ENCODE data around the gene LMAN1L.
A peak's percentile ranks its signal among the peaks of the same experiment; 100 is the strongest.

The LMAN1L gene

DNA sequence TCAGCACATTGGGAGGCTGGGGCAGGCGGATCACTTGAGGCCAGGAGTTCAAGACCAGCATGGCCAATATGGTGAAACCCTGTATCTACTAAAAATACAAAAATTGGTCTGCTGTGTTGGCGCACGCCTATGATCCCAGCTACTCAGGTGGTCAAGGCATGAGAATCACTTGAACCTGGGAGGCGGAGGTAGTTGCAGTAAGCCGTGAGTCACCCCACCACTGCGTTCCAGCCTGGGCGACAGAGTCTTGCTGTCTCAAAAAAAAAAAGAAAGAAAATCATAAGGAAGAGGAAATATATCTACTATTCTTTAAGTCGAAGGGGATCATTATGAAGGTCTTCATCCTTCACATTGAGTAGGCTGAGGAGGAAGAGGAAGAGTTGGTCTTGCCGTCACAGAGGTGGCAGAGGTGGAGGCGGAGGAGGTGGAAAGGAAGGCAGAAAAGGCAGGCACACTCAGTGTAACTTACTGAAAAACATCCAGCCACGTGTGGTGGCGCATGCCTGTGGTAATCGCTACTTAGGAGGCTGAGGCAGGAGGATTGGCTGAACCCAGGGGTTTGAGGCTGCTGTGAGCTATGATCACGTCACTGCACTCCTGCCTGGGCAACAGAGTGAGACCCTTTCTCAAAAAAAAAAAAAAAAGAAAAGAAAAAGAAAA, 16.5 kb upstream of the LMAN1L start:
- no peaks in the 10 kb centered on the region for H3F3A ChIP-seq (ENCODE audit: insufficient read depth, low read length)
- no peak overlapping the region for H3K9ac ChIP-seq (ENCODE audit: low read length)
- no peaks in the 10 kb centered on the region for H3K9me2 ChIP-seq (ENCODE audit: low read depth, low read length)
- H3K36me3 ChIP-seq (ENCODE audit: insufficient read depth, low read length): peaks cover 69% of the 10 kb centered on the region
- H3K4me3 ChIP-seq (ENCODE audit: low read depth, low read length, poor library complexity, severe bottlenecking): no peak overlapping the region
- H3K4me1 ChIP-seq (ENCODE audit: insufficient read depth, low read length, severe bottlenecking): peaks cover 99% of the 10 kb centered on the region
- no peak overlapping the region for H3K4me2 ChIP-seq (ENCODE audit: low read length)
- H3K27me3 ChIP-seq (ENCODE audit: insufficient read depth, low read length): no peaks in the 10 kb centered on the region
- H3K79me2 ChIP-seq (ENCODE audit: insufficient read depth, low read length): peaks cover 52% of the 10 kb centered on the region
- H4K20me1 ChIP-seq (ENCODE audit: insufficient read depth, low read length): no peaks in the 10 kb centered on the region
- TF ChIP-seq, protein P1, sequence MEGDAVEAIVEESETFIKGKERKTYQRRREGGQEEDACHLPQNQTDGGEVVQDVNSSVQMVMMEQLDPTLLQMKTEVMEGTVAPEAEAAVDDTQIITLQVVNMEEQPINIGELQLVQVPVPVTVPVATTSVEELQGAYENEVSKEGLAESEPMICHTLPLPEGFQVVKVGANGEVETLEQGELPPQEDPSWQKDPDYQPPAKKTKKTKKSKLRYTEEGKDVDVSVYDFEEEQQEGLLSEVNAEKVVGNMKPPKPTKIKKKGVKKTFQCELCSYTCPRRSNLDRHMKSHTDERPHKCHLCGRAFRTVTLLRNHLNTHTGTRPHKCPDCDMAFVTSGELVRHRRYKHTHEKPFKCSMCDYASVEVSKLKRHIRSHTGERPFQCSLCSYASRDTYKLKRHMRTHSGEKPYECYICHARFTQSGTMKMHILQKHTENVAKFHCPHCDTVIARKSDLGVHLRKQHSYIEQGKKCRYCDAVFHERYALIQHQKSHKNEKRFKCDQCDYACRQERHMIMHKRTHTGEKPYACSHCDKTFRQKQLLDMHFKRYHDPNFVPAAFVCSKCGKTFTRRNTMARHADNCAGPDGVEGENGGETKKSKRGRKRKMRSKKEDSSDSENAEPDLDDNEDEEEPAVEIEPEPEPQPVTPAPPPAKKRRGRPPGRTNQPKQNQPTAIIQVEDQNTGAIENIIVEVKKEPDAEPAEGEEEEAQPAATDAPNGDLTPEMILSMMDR (IDR thresholded peaks at IDR 0.05; ENCODE audit: low read length): no peak
- TF ChIP-seq EZH2 (IDR thresholded peaks at IDR 0.05; ENCODE audit: borderline replicate concordance, low read length): no peak
- H2AFZ ChIP-seq (ENCODE audit: low read length): no peak overlapping the region
- peak overlapping the region; percentile 48 for H3K27ac ChIP-seq (ENCODE audit: low read depth, low read length, poor library complexity, severe bottlenecking)
- H3K9me3 ChIP-seq (ENCODE audit: low read length): no peaks in the 10 kb centered on the region

DNA sequence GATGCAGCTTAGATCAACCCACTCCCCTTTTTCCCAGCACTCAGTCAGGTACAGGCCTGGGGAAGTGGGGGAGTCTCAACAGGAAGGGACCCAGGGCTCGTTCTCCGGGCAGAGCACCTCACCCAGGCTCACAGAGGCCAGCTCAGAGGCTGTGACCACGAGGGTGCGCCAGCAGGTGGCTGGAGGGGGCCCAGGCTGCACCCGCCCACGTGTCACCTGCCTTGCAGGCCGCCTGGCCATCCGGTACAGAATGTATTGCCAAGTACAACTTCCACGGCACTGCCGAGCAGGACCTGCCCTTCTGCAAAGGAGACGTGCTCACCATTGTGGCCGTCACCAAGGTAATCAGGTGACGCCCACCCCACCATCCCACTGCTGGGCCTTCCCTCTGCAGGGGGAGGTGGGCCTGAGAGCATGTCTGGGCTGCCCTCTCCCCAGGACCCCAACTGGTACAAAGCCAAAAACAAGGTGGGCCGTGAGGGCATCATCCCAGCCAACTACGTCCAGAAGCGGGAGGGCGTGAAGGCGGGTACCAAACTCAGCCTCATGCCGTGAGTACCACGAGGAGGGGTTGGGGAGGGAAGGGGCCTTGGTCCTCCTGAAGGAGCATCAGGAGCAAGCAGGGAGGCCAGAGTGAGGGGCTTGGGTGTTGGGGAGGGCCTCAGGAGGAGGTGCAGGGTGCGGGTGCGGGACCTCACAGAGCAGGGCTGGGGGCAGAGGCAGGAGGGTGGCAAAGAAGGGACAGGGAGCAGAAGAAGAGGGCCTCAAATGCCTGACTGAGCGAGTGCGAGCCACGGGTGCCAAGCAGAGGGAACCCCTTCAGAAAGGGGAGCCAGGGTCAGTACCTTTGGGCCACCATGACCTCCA, 14.0 kb upstream of the LMAN1L start:
- H3K27me3 ChIP-seq (ENCODE audit: insufficient read depth, low read length): no peaks in the 10 kb centered on the region
- peaks cover 82% of the 10 kb centered on the region for H3K36me3 ChIP-seq (ENCODE audit: insufficient read depth, low read length)
- H3K9me3 ChIP-seq (ENCODE audit: low read length): no peaks in the 10 kb centered on the region
- peaks cover 73% of the 10 kb centered on the region for H3K4me1 ChIP-seq (ENCODE audit: insufficient read depth, low read length, severe bottlenecking)
- H3K4me3 ChIP-seq (ENCODE audit: low read depth, low read length, poor library complexity, severe bottlenecking): no peak overlapping the region
- peak overlapping the region; percentile 86 for H3K27ac ChIP-seq (ENCODE audit: low read depth, low read length, poor library complexity, severe bottlenecking)
- H4K20me1 ChIP-seq (ENCODE audit: insufficient read depth, low read length): no peaks in the 10 kb centered on the region
- TF ChIP-seq, protein P1 (IDR thresholded peaks at IDR 0.05; ENCODE audit: low read length): peak; percentile 37; the same call in 1 of the 2 replicates
- TF ChIP-seq EZH2 (IDR thresholded peaks at IDR 0.05; ENCODE audit: borderline replicate concordance, low read length): no peak
- peak overlapping the region; percentile 42; the same call in 1 of the 2 replicates for H3K9ac ChIP-seq (ENCODE audit: low read length)
- H3K9me2 ChIP-seq (ENCODE audit: low read depth, low read length): no peaks in the 10 kb centered on the region
- H3K4me2 ChIP-seq (ENCODE audit: low read length): peak overlapping the region; percentile 56
- H3K79me2 ChIP-seq (ENCODE audit: insufficient read depth, low read length): peaks cover 28% of the 10 kb centered on the region
- no peaks in the 10 kb centered on the region for H3F3A ChIP-seq (ENCODE audit: insufficient read depth, low read length)
- H2AFZ ChIP-seq (ENCODE audit: low read length): no peak overlapping the region

DNA sequence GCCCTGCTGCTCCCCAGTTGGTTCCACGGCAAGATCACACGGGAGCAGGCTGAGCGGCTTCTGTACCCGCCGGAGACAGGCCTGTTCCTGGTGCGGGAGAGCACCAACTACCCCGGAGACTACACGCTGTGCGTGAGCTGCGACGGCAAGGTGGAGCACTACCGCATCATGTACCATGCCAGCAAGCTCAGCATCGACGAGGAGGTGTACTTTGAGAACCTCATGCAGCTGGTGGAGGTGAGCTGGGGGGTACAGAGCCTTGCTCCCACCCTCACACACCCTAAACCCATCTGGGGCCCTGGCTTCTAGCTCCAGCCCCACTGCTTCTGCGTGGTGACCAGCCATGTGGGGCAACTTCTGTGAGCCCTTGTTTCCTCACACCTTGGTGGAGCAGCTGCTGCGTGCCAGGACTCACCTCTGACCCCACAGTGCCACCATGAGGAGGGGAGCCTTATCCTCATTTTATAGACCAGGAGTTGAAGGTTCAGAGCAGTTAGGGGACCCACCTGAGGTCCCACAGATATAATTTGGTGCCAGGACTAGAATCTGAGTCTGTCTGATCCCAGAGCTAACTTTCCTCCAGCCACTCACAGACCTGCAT, 13.3 kb upstream of the LMAN1L start:
- Histone ChIP-seq H3F3A (ENCODE audit: insufficient read depth, low read length) (no peaks in the 10 kb centered on the region), H3K27ac (ENCODE audit: low read depth, low read length, poor library complexity, severe bottlenecking) (peak overlapping the region; percentile 86), H3K4me2 (ENCODE audit: low read length) (no peak overlapping the region; the same call in 1 of the 2 replicates), H3K9me3 (ENCODE audit: low read length) (no peaks in the 10 kb centered on the region), H2AFZ (ENCODE audit: low read length) (no peak overlapping the region), H3K27me3 (ENCODE audit: insufficient read depth, low read length) (no peaks in the 10 kb centered on the region), H3K4me3 (ENCODE audit: low read depth, low read length, poor library complexity, severe bottlenecking) (no peak overlapping the region), H4K20me1 (ENCODE audit: insufficient read depth, low read length) (no peaks in the 10 kb centered on the region), H3K9ac (ENCODE audit: low read length) (peak overlapping the region; percentile 42; the same call in 1 of the 2 replicates), H3K79me2 (ENCODE audit: insufficient read depth, low read length) (peaks cover 24% of the 10 kb centered on the region), H3K9me2 (ENCODE audit: low read depth, low read length) (no peaks in the 10 kb centered on the region), H3K4me1 (ENCODE audit: insufficient read depth, low read length, severe bottlenecking) (peaks cover 66% of the 10 kb centered on the region), H3K36me3 (ENCODE audit: insufficient read depth, low read length) (peaks cover 88% of the 10 kb centered on the region)
- TF ChIP-seq, protein P1 (IDR thresholded peaks at IDR 0.05; ENCODE audit: low read length): peak; percentile 47; the same call in 1 of the 2 replicates
- TF ChIP-seq EZH2 (IDR thresholded peaks at IDR 0.05; ENCODE audit: borderline replicate concordance, low read length): no peak
